DLD1 (cell line): Measurements from ENCODE around the gene ZNF577.

Source experiments
- in situ Hi-C: cut with HindIII; loops from 2 replicates; pipeline ENCODE4 v1.10.0; 2017; ENCODE audit warnings: low sequenced_read_pairs

Gene ZNF577

DNA sequence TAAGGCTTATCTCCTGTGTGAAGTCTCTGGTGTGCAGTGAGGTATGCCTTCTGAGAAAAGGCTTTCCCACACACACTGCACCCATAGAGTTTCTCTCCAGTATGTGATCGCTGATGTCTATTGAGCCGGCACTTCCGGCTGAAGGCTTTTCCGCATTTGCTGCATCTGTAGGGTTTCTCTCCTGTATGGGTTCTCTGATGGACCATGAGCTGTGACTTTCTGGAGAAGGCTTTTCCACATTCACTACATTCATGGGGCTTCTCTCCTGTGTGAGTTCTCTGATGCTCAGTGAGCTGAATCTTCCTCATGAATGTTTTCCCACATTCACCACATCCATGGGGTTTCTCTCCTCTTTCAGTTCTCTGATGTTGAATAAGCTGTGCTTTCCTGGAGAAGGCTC, 14.7 kb downstream of the ZNF577 start:
- in situ Hi-C loops = no loop called here

DNA sequence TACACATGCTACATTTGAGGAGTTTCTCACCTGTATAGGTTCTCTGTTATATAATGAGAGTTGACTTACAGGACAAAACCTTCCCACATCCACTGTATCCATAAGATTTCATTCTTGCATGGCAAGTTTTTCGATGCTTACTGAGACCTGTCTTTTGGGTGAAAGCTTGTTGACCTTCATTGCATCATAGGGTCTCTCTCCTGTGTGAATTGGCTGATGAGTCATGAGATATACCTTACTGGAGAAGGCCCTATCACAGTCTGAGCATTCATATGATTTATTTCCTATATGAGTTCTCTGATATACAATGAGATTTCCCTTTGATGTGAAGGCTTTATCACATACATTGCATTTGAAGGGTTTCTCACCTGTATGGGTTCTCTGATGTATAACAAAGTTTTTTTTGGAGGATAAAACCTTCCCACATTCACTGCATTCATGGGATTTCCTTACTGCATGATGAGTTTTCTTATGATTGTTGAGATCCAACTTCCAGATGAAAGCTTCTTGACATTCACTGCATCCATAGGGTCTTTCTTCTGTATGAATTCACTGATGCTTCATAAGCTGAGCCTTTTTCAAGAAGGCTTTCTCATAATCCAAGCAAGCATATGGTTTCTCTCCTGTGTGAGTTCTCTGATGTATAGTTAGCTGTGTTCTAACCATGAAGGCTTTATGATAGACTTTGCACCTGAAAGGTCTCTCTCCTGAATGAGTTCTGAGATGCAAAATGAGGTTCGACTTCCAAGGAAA, 25.7 kb downstream of the ZNF577 start:
- in situ Hi-C loops = no loop called here

DNA sequence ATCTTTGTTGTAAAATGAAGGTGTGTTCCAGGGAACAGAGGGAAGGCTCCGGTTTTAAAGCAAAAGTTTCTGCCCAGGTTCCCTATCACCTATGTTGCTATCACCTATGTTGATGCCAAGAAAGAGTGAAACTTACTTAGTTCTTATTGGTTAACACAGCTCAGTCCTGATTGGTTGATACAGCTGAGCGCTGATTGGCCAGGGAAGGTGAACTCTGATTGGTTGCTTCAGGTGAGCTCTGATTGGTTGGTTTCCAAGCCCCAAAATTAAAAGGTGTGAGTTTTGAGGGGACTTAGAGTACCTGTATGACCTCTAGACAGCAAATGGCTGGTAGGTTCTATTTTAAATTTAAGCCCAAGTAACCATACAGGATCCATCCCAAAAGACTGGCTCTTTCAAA, 50.6 kb downstream of the ZNF577 start:
- in situ Hi-C loops = no loop called here

- in situ Hi-C loops = no loop called here
These were observed 57.5 kb downstream of the ZNF577 start for GRCh38 chr19:51830274-51830673.

DNA sequence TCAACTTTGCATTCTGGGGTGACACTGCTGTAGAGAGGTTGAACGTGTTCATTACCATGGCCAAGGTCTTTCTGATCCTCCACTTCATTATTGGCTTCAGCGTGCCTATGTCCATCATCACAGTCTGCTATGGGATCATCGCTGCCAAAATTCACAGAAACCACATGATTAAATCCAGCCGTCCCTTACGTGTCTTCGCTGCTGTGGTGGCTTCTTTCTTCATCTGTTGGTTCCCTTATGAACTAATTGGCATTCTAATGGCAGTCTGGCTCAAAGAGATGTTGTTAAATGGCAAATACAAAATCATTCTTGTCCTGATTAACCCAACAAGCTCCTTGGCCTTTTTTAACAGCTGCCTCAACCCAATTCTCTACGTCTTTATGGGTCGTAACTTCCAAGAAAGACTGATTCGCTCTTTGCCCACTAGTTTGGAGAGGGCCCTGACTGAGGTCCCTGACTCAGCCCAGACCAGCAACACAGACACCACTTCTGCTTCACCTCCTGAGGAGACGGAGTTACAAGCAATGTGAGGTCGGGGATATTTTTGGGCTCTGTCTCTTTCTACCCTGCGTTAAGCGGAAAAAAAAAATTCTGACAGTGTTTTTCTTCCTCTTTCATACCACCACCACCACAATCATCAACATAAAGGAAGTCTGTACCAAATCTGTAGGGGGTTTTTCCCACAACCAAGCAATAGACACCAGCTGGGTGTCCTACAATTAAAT, 63.3 kb downstream of the ZNF577 start:
- in situ Hi-C loops = no loop called here

GRCh38 chr19:51822946-51823345, 64.8 kb downstream of the ZNF577 start:
- in situ Hi-C loops = no loop called here

DNA sequence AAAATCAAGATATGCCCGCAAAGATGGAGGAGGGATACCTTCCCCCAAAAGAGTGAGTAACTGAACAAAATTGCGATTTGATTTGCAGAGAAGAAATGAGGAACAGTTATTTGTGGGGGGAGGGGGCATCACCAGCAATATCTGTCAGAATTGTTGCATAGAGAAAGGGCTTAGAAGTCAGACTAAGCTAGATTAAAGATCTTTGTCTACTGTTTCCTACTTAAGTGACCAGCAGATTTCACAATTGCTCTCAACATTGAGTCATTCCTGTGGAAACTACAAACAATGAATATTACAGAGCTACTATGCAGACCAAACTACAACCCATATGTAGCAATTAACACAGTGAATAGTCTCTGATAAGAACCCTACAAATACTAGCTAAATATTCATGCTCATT, 65.4 kb downstream of the ZNF577 start:
- in situ Hi-C loops = no loop called here

DNA sequence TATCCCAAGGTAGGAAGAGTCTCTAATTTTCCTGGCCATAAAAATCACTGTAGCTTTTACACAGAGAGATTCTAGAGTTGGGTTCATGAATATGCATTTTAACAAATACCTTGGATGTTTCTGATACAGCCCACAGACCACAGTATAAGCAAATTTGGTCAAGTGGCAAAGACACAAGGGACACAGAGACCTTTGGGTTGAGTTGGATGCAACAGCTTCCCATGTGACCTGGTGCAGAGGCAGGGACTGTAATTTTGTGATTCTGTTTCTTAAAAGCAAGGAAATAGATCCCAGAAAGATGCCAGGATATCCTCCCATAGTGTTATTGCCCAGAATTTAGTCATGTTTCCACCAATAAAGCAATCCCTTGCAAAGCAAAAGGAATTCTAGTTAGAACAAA, 65.8 kb downstream of the ZNF577 start:
- in situ Hi-C loops = no loop called here

- in situ Hi-C loops = no loop called here
These were observed 66.3 kb downstream of the ZNF577 start for GRCh38 chr19:51821456-51821855.
